ENCODE results near the gene MEIKIN.

GRCh38 chr5:131767891-131768290 is 177.6 kb downstream of the MEIKIN start:
- TF ChIP-seq POLR2A (IDR thresholded peaks at IDR 0.05), result no peak
- no peak for TF ChIP-seq CTCF (IDR thresholded peaks at IDR 0.05)
- no peak for TF ChIP-seq EP300 (IDR thresholded peaks at IDR 0.05)

All from ovary (tissue), 3 donors.